Loucy (cell line): ENCODE measurements around the gene B3GLCT.

ENCODE experiments used
- EZH2phosphoT487 ChIP-seq: fragments of 200-600 bp; IDR thresholded peaks from 2 replicates; pipeline ENCODE4 v1.6.1; 2018; ENCODE audit warnings: antibody characterized with exemption, mild to moderate bottlenecking, moderate library complexity, borderline replicate concordance
- TF ChIP-seq, protein P1 (sequence below): fragments of 200-600 bp; sonication (generic); conservative IDR thresholded peaks from 2 replicates; pipeline ENCODE4 v1.5.1; 2014; ENCODE audit warnings: mild to moderate bottlenecking, antibody characterized with exemption, low read length

GRCh38 chr13:31227870-31228269 is 28.1 kb downstream of the B3GLCT start:
- TF ChIP-seq, protein P1, sequence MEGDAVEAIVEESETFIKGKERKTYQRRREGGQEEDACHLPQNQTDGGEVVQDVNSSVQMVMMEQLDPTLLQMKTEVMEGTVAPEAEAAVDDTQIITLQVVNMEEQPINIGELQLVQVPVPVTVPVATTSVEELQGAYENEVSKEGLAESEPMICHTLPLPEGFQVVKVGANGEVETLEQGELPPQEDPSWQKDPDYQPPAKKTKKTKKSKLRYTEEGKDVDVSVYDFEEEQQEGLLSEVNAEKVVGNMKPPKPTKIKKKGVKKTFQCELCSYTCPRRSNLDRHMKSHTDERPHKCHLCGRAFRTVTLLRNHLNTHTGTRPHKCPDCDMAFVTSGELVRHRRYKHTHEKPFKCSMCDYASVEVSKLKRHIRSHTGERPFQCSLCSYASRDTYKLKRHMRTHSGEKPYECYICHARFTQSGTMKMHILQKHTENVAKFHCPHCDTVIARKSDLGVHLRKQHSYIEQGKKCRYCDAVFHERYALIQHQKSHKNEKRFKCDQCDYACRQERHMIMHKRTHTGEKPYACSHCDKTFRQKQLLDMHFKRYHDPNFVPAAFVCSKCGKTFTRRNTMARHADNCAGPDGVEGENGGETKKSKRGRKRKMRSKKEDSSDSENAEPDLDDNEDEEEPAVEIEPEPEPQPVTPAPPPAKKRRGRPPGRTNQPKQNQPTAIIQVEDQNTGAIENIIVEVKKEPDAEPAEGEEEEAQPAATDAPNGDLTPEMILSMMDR: no peak
- TF ChIP-seq EZH2phosphoT487: no peak
